RWPE2 (cell line): ENCODE data around the gene RIMBP2.

Experiments
- ATAC-seq: fragments of 200-7000 bp; cut with Tn5 transposase; 3 replicates; pipeline ENCODE4 v1.9.1; 2021; ENCODE audit warnings: low read depth
- DNase-seq: peaks from one replicate; pipeline ENCODE4 v3.0.0-alpha.2; 2020; ENCODE audit warnings: low spot score
- H3K27ac ChIP-seq: fragments of 450-650 bp; 2 replicates; pipeline ENCODE4 v1.5.1; 2017; ENCODE audit warnings: mild to moderate bottlenecking; ENCODE audit not compliant: poor library complexity, severe bottlenecking
- H3K27me3 ChIP-seq: fragments of 250-450 bp; sonication (Bioruptor Pico); 2 replicates; pipeline ENCODE4 v1.5.1; 2021; ENCODE audit warnings: mild to moderate bottlenecking, moderate library complexity; ENCODE audit not compliant: insufficient read depth, poor library complexity, severe bottlenecking
- H3K36me3 ChIP-seq: fragments of 250-450 bp; sonication (Bioruptor Pico); 2 replicates; pipeline ENCODE4 v1.5.1; 2020; ENCODE audit warnings: low read depth, mild to moderate bottlenecking, moderate library complexity
- H3K4me1 ChIP-seq: fragments of 250-450 bp; sonication (Bioruptor Pico); 2 replicates; pipeline ENCODE4 v1.5.1; 2021; ENCODE audit warnings: mild to moderate bottlenecking, moderate library complexity; ENCODE audit not compliant: insufficient read depth, poor library complexity, severe bottlenecking
- H3K4me3 ChIP-seq: fragments of 250-450 bp; sonication (Bioruptor Pico); 2 replicates; pipeline ENCODE4 v1.5.1; 2021; ENCODE audit warnings: mild to moderate bottlenecking, moderate library complexity; ENCODE audit not compliant: severe bottlenecking
- H3K9me3 ChIP-seq: fragments of 250-450 bp; sonication (Bioruptor Pico); 2 replicates; pipeline ENCODE4 v1.5.1; 2021; ENCODE audit warnings: mild to moderate bottlenecking, moderate library complexity; ENCODE audit not compliant: severe bottlenecking
- CTCF ChIP-seq: fragments of 450-650 bp; IDR thresholded peaks from one replicate; pipeline ENCODE4 v1.5.1; 2017; ENCODE audit warnings: mild to moderate bottlenecking, moderate library complexity; ENCODE audit not compliant: poor library complexity, severe bottlenecking

Gene RIMBP2

GRCh38 chr12:130571089-130571488 is 145.0 kb downstream of the RIMBP2 start:
- no peaks in the 10 kb centered on the region for H3K4me1 ChIP-seq
- no peak overlapping the region for H3K4me3 ChIP-seq
- no peaks in the 10 kb centered on the region for H3K9me3 ChIP-seq
- no peak for TF ChIP-seq CTCF
- no peaks in the 10 kb centered on the region for H3K36me3 ChIP-seq
- ATAC-seq (no peak), DNase-seq (no peak)
- H3K27me3 ChIP-seq = no peaks in the 10 kb centered on the region
- H3K27ac ChIP-seq = no peak overlapping the region

- Histone ChIP-seq H3K9me3 (no peaks in the 10 kb centered on the region), H3K27me3 (no peaks in the 10 kb centered on the region), H3K36me3 (no peaks in the 10 kb centered on the region), H3K4me3 (no peak overlapping the region), H3K27ac (no peak overlapping the region), H3K4me1 (no peaks in the 10 kb centered on the region)
- ATAC-seq (no peak), DNase-seq (no peak)
- no peak for TF ChIP-seq CTCF
These were observed 146.6 kb downstream of the RIMBP2 start for GRCh38 chr12:130569521-130569920.

GRCh38 chr12:130568501-130568900 is 147.6 kb downstream of the RIMBP2 start:
- H3K4me1 ChIP-seq = no peaks in the 10 kb centered on the region
- TF ChIP-seq CTCF = no peak

GRCh38 chr12:130568041-130568440 is 148.1 kb downstream of the RIMBP2 start:
- Histone ChIP-seq H3K36me3 (no peaks in the 10 kb centered on the region), H3K9me3 (no peaks in the 10 kb centered on the region), H3K4me1 (no peaks in the 10 kb centered on the region), H3K27ac (no peak overlapping the region), H3K27me3 (no peaks in the 10 kb centered on the region), H3K4me3 (no peak overlapping the region)
- ATAC-seq = no peak
- TF ChIP-seq CTCF = no peak
- no peak for DNase-seq

More at GRCh38 chr12:130568501-130568900, 147.6 kb downstream of the RIMBP2 start:
- H3K27me3 ChIP-seq = no peaks in the 10 kb centered on the region
- no peaks in the 10 kb centered on the region for H3K36me3 ChIP-seq
- H3K9me3 ChIP-seq = no peaks in the 10 kb centered on the region
- no peak overlapping the region for H3K27ac ChIP-seq
- DNase-seq (no peak), ATAC-seq (no peak)
- no peak overlapping the region for H3K4me3 ChIP-seq

DNA sequence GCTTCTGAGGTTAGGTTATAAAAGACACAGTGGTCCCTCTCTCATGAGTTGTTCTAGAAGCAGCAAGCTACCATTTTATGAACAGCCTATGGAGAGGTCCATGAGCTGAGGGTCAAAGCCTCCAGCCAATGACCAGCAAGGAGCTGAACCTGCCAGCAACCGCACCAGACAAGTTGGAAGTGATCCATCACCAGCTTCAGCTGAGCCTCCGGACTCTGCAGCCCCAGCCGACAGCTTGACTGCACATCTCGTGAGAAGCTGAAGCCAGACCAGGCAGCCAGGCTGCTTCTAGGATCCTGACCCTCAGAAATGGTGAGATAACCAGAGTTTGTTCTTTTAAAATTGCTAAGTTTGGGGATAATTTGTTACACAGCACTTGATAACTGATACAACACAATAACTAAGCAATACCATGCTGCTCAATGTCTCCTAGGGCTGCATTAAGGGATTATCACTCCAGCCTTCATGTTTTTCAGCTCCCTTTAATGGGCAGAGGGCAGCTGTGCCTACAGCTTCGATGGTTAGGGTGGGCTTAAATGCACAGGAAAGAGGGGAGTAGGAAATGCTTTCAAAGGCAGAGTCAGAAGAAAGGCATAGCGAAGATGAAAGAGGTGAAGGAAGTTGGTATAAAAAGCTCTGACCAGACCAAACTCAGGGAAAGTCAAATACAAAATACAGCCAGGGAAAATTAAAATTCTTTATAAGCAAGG is 149.5 kb downstream of the RIMBP2 start:
- H3K4me1 ChIP-seq = no peaks in the 10 kb centered on the region
- no peak overlapping the region for H3K27ac ChIP-seq
- H3K27me3 ChIP-seq = no peaks in the 10 kb centered on the region
- no peaks in the 10 kb centered on the region for H3K9me3 ChIP-seq
- no peak for DNase-seq
- H3K4me3 ChIP-seq = no peak overlapping the region
- H3K36me3 ChIP-seq = no peaks in the 10 kb centered on the region
- no peak for TF ChIP-seq CTCF
- ATAC-seq = no peak
